HS-5 (cell line): ENCODE measurements around the gene HOXB6.

Source experiments
- DNase-seq: peaks from one replicate; pipeline ENCODE4 v3.0.0-alpha.2; 2012; ENCODE audit warnings: low read depth

Gene HOXB6

GRCh38 chr17:48578616-48579470 lies 25.9 kb downstream of the HOXB6 start:
- no peak for DNase-seq

- no peak for DNase-seq
Observed at GRCh38 chr17:48577946-48578615, 26.7 kb downstream of the HOXB6 start, which contains the start of gene HOXB4. Gene HOXB4, minus strand, starts transcription at chr17:48578350. Its CDS starts 31 bp downstream, at chr17:48578319.

- no peak for DNase-seq
Observed at GRCh38 chr17:48577330-48577945, 27.3 kb downstream of the HOXB6 start.

- DNase-seq: no peak
Observed at GRCh38 chr17:48576479-48577309, 28.1 kb downstream of the HOXB6 start.

- no peak for DNase-seq
Observed at GRCh38 chr17:48575673-48576478, 28.9 kb downstream of the HOXB6 start.

- no peak for DNase-seq
Observed at GRCh38 chr17:48575066-48575582, 29.7 kb downstream of the HOXB6 start.

GRCh38 chr17:48574505-48575065 lies 30.2 kb downstream of the HOXB6 start:
- no peak for DNase-seq

GRCh38 chr17:48571826-48572417 lies 32.9 kb downstream of the HOXB6 start:
- DNase-seq: no peak

GRCh38 chr17:48571024-48571818 lies 33.6 kb downstream of the HOXB6 start:
- no peak for DNase-seq

GRCh38 chr17:48570325-48571023 lies 34.3 kb downstream of the HOXB6 start:
- DNase-seq: no peak

- DNase-seq: no peak
Observed at GRCh38 chr17:48569674-48570324, 35.0 kb downstream of the HOXB6 start.

- DNase-seq: no peak
Observed at GRCh38 chr17:48569240-48569582, 35.6 kb downstream of the HOXB6 start.

- DNase-seq: no peak
Observed at GRCh38 chr17:48568499-48569239, 36.1 kb downstream of the HOXB6 start.

GRCh38 chr17:48567646-48568354 lies 37.0 kb downstream of the HOXB6 start:
- DNase-seq: no peak

GRCh38 chr17:48567209-48567608 lies 37.6 kb downstream of the HOXB6 start:
- DNase-seq: no peak

- no peak for DNase-seq
Observed at GRCh38 chr17:48566717-48567116, 38.1 kb downstream of the HOXB6 start.
